SW 1271 (cell line): ENCODE measurements around the gene CATSPERB.
A peak's percentile ranks its signal among the peaks of the same experiment; 100 is the strongest.
"Not testable (repeated sequence)": the region's sequence is repeated elsewhere in the genome, so short reads cannot be mapped to it uniquely, and the experiment has no call there.

Experiments used
- DNase-seq, 2 experiments: peaks; one replicate each; lab custom pipeline; 2025; lab: John Stamatoyannopoulos, UW

The CATSPERB gene, protein sequence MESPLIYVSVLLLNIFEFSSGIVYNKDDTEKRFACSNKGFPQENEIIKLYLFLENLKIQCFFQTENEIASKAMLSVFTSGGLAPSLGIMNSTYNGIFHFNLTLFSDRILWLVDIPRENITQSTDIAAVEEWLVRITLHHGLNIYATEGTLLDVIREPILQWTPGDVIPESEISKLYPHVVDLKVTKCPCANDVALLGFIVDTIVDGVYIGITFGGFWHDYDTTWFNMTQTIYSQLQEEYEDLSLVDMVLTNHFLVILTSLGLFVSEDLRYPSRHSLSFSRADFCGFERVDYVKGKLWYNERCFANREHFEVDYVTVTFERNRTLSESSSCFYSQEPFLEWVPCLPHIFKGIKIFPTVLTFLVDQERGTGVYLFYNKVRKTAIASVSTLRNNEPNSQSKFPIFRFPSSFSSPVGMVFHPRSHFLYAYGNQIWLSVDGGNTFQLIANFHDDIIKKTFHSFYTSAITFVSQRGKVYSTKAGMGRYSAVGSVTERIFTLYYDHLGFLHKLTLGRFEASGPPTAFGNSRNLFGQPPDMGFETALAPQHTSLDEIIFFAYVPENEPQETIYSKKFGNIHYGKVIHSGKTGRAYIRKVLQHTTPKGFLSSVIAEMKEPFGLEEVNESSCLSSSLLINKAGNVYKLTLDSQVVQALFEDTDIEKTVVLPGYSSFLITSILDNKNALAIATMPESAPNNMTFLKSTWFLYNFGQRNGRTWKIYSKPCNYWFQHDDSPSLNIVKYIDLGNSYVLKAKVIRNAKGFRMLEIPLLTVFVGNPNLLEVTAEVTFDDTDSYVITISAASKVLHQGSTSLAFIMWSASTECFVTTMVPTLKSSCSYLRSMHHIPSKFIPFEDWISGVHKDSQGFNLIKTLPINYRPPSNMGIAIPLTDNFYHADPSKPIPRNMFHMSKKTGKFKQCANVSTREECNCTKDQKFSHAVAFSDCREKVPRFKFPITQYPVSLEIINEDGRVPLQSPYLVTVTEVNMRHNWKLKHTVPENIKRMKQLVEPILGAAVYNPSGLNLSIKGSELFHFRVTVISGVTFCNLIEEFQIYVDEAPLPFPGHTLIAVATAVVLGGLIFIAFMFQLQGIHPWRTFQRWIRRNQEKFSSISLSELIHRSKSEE

DNA sequence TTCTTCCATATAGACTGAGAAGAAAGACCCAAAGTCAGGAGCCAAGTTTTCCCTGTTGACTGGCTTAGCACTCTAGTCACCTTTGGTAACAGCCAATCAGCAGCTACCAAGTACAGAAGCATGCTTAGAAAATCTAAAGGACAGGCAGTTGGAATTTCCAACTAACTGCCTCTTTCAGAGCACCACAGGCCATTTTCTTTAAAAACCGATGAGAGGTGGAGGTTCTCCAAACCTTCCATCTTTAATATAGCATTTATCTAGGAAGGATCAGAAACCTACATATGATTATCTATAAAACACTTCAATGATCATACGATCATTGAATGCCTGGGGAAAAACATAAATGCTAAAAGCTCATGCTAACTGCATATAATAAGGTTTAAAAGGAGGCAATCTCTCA lies at the start of gene CATSPERB:
CATSPERB (minus strand) TSS at position 101 of the 400 bp plus-strand sequence. CDS start 2,607 bp downstream, outside the sequence.
- DNase-seq: no peak

DNA sequence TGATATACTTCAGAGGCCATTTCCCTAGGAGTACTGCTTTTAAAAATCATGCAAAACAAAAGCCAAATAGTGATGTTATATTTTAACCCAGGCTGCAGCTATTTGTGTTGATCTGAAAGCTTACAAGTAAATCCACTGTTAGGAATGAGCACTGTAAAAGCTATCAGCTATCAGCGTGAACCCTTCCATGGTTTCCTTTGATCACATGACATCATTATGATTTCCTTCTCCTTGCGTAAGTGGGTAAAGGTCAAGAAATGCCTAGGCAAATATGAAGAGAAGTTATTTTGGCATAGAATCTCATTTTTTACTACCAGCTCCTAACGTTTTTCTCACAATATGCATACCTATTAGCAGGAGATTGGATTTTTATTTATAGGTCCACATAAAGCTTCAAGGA lies 48.6 kb upstream of the CATSPERB start:
- no peak for DNase-seq

DNA sequence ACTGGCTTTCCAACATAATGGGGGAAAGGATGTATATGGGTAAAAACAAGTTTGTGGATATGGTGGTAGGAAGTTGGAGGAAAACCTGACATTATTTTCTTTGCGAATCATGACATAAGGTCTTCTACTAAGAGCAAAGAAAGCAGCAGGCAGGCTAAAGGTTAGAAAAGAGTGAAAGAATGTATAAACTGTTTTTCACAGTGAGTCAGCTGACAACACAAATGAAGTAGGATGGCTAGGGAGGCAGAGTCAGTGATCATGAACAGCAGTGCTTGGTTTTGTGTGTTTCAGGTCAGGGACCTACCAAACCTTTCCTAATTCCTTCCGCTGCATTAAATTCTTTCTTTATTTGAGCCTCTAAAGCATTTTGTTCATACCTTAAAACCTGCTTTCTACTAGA lies 46.3 kb upstream of the CATSPERB start:
- DNase-seq: no peak

DNA sequence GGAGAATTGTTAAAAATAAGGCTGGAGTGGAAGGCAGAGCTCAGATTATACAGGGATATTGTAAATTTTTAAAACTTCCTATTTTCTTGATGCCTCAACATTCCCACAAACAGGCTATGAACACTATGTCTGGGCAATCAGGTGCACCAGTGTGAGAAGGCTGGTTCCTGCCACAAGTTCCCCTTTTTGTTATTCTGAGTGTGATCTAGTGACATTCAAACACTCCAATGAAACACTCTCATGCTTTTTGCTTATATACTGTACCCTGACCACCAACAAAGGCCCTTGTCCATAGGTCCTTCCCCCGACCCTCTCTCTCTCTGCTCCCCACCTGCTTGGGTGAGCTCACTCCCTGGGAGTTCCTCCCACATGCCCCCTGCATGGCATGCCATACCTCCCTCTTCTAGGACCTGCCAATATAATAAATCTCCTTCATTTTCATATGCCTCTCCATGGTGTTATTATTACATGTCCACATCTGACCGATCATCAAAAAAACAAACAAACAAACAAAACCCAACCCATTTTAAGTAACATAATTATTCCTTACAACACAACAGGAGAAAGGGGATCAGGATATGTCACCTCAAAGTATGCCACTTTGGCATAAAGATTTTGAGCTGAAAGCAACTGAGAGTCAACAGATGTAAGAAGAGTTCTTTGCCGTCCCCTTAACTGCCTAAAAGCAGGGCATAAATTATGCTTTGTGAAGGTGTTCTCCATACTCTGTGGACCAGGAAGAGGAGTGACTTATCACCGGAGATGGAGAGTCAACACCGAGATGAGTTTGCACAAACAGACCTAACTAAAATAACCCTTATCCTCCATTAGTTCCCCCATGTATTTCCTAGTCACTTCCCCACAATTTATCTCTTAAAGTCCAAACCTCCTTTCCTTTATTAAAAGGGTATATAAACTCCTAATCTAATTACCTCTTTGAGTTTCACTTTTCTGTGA lies 42.5 kb upstream of the CATSPERB start:
- no peak for DNase-seq

DNA sequence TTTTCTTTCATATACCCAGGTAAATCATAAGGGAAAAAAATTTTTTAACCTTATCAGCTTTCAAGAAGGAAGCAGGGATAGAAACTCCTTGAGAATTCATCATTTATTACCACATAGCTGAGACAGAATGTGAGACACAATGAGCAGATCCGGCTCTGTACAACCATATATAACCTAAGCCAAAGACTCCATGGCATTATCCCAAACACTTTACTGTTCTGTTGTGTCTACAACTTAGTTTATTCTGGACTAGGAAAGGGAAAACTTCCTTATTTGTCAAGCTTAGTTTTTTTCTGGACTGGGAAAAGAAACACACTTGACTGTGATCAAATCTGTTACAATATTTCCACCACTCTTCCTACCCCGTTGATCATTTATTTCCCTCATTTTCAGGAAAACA lies 38.3 kb upstream of the CATSPERB start:
- DNase-seq: no peak

DNA sequence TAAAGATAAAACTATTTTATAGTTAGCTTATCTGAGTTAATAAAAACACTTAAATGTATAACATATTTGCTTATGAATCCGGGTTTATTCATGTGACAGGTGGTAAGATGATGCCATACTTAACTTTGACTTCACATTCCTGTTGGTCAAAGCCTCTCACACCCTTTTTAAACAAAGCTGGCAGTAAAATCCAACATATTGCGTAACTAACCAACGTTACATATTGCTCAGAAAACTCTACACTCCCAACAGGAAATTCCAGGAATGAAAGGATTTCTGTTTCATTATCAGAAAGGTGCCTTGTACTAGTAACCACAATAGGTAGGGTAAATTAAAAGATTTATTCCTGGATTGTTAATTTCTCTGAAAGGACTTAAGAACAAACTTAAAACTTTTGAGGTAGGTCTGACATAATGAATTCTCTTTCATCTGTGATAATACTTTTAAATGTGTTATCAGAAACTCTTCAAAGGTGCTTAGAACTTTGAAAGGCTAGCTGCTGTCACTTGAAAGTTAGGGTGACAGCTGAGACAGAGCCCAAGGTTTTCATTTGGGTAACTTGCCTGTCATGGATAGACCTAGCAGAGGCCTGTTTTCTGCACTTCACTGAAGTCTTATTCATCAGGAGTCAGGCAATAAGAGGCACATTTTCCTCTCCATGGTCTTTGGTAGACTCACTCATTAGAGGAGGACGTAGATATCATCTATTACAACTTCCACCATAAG lies 23.8 kb upstream of the CATSPERB start:
- DNase-seq: peak in 1 of 2 experiments; percentile 70

DNA sequence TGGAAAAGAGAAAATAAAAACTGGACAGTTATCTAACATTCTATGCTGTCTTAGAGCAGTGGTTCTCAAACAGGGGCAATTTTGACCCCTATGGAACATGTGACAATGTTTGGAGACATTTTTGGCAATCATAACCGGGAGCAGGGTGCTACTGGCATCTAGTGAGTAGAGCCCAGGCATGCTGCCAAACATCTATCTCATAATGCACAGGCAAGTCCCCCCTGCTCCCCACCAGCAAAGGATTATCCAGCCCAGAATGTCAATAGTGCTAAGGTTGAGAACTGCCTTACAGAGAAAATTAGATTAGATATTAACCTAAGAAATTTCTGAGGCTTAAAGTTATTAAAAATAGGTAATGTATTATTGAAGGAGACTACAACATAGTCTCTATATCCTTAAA lies 22.9 kb upstream of the CATSPERB start:
- no peak for DNase-seq

DNA sequence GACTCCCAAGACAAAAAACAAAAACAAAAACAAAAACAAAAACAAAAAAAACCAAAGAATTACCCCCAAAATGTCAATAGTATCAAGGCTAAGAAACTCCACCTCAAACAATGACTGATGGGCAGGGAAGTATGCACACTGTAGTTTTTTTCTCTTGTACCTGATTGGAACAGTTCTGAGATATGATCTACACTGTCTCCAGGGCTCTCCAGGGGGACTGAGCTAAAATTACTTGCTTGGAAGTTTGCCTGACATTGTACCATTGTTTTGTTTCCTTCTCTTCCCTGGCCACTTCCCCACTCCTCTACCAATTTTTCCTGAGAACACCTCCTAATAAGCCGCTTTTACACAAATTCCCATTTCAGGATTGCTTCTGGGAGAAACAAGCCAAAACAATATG lies 22.3 kb upstream of the CATSPERB start:
- DNase-seq: no peak

DNA sequence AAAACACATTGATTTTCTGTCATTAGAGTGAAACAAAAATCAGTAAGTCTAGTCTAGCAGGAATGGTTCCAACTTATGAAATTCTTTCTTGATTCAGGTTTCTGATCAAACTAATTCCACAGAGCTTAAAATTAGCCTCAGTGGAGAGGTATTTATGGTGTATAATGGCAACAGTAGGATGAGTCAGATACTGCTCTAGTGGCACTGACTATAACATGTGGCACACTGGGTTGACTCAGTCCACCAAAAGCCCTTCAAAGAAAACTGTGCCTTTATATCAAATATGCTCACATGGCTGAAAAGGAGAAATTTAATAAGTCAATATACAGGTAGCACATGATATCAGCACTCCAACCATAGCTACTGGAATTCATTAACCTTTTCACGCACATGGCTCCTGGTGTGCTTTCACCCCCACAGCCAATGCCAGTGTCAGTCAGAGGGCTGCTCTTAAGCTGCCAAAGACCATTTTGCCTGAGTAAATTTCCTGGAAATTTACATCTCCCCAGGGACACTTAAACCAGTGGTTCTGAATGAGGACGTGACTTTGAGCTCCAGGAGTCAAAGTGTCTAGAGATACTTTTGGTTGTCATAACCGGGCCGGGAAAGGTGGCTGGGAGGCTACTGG lies 21.7 kb upstream of the CATSPERB start:
- DNase-seq: no peak

DNA sequence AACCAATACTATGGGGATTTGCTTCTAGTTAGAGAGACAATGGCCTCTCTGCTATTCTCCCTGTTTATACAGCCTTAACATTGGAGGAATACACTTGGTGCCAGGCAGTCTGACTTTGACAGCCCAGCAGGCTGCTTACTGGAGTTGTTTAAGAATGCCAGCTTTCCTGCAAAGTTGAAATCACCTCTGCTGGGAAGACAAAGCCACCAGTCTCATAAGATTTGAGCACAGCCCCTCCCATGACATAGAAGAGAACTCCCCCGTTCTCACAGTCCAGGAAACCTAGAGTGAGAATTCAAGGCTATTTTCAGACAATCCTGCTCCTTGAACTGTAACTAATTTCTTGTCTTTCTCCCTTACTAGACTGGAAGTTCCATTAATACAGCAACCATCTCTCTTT lies 21.1 kb upstream of the CATSPERB start:
- no peak for DNase-seq

DNA sequence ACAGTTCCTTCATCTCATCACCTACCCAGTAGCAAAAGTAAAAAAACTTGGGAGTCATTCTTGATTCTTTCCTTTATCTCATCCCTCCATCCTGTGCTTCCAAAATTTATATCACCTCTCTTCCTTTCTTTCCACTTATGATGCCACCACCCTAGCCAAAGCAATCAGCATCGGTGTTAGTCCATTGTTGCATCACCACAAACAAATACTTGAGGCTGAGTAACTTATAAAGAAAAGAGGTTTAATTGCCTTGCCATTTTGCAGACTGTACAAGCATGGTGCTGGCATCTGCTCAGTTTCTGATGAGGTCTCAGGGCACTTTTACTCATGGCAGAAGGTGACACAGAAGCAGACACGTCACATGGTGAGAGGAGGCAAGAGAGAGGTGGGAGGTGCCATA lies 19.8 kb upstream of the CATSPERB start:
- DNase-seq: no peak

DNA sequence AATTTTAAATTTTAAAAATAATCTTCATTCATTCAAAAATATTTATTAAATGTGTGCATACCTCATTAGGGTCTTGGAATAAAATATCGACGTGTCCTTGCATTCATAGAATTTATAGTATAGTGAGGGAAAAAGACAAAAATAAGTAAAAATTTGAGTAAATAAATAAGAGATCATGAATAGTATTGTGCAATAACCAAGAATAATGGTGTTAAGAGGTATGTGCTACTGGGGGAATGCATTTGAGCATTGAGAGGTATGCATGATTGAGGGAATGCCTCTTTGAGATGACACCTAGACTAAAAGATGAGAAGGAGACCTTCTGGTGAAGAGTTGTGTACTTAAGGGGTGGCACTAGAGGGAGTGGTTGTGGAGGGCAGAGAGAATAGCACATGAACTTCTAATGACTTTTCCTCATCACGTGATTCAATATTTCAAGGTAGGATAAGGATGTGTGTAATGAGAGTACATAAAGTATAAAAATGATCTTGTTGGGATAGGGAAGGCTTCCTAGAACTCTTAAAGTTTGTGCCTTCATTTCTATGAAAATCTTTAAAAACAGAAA lies 18.8 kb upstream of the CATSPERB start:
- no peak for DNase-seq

DNA sequence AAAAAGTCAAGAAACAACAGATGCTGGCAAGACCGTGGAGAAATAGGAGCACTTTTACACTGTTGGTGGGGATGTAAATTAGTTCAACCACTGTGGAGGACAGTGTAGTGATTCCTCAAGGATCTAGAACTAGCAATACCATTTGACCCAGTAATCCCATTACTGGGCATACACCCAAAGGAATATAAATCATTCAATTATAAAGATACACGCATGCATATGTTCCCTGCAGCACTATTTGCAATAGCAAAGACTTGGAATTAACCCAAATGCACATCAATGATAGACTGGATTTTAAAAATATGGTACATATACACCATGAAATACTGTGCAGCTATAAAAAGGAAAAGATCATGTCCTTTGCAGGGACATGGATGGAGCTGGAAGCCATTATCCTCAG lies 18.0 kb upstream of the CATSPERB start:
- DNase-seq: no peak

DNA sequence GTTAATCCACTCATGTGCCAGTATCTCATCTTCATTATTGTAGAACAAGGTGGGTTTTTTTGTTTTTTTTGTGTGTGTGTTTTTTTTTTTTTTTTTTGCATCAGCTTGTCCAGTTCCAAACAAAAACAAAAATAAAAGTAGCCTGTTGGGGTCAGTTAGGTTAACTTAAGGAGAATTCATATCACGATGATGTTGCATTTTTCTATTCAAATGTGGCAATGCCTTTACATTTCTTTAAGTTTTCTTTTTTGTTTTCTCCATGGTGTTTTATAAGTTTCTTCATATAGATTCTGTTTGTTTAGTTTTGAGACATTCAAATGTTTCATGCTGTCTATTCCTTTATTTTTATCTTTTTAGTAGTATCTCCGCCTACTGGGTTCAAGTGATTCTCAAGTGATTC lies 16.2 kb upstream of the CATSPERB start:
- no peak for DNase-seq

DNA sequence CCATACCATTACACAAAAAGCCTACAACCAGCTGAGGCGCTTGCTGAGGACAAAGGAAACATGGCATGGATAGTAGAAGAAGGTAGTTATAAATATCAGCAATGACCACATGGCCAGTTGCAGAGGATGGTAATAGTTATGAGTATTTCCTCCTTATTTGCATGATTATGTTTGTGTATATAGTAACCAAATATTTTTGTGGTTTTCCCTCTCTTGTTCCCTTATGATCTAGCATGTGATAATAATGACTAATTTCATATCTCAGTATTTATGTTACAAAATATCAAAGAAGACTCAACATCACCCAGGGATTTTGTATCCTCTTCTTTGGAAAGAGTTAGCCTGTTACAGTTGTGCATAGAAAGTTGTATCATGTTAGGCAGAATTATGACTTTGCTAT lies 13.5 kb upstream of the CATSPERB start:
- DNase-seq: no peak

DNA sequence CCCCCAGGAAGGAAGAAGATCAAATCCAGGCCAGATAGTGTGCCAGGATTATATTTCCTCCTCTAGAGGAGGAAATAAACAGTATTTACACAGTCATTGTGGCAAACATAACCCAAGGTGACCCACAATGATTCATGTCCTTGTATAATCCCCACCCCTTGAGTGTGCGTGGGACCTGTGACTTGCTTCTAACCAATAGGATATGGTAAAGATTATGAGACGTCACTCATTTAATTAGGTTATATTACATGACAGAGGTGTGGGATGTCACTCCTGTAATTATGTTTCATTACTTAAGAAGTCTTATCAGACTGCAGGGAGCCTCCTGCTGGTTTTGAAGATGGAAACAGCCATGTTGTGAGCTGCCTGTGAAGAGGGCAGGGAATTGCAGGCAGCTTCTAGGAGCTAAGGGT lies 12.2 kb upstream of the CATSPERB start:
- DNase-seq: no peak

DNA sequence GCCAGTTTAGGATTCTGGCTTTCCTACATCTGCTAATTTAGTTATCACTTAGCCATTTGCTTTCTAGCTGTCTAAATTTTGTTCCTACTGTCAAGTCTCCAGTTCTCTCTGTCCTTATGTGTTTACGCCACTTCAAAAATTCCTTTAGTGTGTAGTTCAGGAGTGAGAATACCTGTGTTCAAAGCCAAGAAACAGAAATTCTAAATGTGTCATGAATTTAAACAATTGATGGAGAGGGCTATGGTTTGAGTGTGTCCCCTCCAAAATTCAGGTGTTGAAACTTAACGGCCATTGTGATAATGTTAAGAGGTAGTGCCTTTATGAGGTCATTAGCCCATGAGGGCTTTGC lies 11.4 kb upstream of the CATSPERB start:
- no peak for DNase-seq

DNA sequence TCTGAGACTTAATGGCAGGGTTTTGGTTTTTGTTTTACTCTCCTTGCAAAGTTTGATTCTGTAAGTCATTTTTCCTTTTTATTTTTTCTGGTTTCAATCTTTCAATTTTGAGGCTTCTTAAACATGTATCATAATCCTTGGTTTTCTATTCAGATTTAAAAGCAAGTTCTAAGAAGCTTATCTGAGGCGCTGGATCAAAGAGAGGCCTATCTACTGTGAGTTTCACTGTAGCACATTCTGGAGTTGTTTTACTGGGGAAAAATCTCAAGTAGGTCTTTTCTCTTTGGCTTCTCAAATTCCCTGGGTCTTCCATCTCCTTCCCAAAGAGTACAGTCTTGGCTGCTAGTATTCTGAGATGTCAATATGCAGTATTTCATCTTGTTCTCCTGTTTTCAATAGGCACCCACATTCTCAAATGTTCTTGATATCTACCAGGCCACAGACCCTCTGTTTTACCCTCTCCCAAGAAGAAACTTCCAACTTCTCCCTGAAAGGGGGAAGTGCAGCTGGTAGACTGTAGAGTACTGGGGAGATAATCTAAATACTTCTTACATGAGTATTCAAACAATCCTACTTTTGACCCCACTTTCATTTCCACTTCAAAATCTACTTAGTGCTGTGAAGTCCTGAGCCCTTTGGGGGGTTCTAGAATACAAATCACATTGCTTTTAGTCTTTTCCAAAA lies 10.9 kb upstream of the CATSPERB start:
- DNase-seq: no peak

DNA sequence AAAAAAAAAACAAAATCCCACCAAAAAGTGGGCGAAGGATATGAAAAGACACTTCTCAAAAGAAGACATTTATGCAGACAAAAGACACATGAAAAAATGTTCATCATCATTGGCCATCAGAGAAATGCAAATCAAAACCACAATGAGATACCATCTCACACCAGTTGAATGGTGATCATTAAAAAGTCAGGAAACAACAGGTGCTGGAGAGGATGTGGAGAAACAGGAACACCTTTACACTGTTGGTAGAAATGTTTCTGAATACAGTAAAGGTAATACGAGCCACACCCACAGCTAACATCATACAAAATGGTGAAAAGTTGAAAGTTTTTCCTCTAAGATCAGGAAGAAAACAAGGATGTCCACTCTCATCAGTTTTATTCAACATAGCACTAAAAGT lies 8.0 kb upstream of the CATSPERB start:
- not testable (repeated sequence) for DNase-seq

DNA sequence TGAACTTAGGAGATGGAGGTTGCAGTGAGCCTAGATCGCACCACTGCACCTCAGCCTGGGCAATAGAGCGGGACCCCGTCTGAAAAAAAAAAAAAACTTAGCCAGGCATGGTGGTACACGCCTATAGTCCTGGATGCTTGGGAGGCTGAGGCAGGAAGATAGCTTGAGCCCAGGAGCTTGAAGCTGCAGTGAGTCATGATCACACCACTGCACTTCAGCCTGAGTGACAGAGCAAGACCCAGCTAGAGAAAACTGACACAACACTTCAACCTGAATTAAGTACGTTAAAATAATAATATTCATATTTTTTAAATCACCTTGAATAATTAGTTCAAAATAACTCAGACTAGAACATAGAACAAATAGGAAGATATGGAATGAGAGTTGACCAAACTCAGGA lies 5.7 kb upstream of the CATSPERB start:
- DNase-seq: no peak
